ENCODE results near the gene SPEN. TPM values are rescaled to one million over a fixed set of nuclear protein-coding genes. Genes with fewer than 3 reads are reported as not detected.

Gene SPEN
- total and polyA plus RNA-seq, 10 of the 15 experiments (the other 5 are each of a cell fraction or from before 2014, with no cell fraction given), result 5.2 to 58.7 (median 20.1) TPM

- SMC1A ChIA-PET (ENCODE audit: uncharacterized antibody, unreplicated experiment), result no interaction called here
- no peaks in the 10 kb centered on the region for H3K4me1 ChIP-seq (ENCODE audit: control insufficient read depth, insufficient read depth, low read length)
- H3K27ac ChIP-seq (ENCODE audit: control insufficient read depth, insufficient read depth), result no peak overlapping the region
- no peaks in the 10 kb centered on the region for H3K36me3 ChIP-seq (ENCODE audit: control insufficient read depth in 2 of 2, insufficient read depth in 2 of 2, low read length in 1 of 2)
- CTCF ChIA-PET, result interaction anchor here (0.7 to 2.2 kb wide), 3 partner anchors 9 to 891 kb away, joined by 4 to 7 read pairs (median 5); no protein-coding TSS in a partner anchor
- H3K79me2 ChIP-seq (ENCODE audit: control insufficient read depth, insufficient read depth, low read length), result no peaks in the 10 kb centered on the region
- RAD21 ChIA-PET (ENCODE audit: unreplicated experiment), result interaction anchor here (1.8 kb wide), 1 partner anchor 17 kb away, joined by 7 read pairs; no protein-coding TSS in a partner anchor
- H3K9ac ChIP-seq (ENCODE audit: control insufficient read depth, insufficient read depth, low read length), result no peak overlapping the region
- no peaks in the 10 kb centered on the region for H3K27me3 ChIP-seq (replicated peaks in 1 of 2; ENCODE audit: control insufficient read depth in 2 of 2, insufficient read depth in 2 of 2, low read length in 1 of 2)
- no TSS peak for BruUV-seq (replicated peaks)
- no peak overlapping the region for H2AFZ ChIP-seq (ENCODE audit: control insufficient read depth, low read depth, low read length)
- in situ Hi-C loops (cut with MboI) (no loop called here), intact Hi-C loops (cut with micrococcal nuclease; ENCODE audit: unreplicated experiment) (no loop called here)
- no peaks in the 10 kb centered on the region for H3K9me3 ChIP-seq (replicated peaks; ENCODE audit: control insufficient read depth, insufficient read depth, low read length)
- DNase-seq (ENCODE audit: low read depth, low spot score) (no peak), FAIRE-seq (no peak), ATAC-seq (no peak)
- POLR2A ChIA-PET, result no interaction called here
- H4K20me1 ChIP-seq (ENCODE audit: control insufficient read depth, insufficient read depth), result no peaks in the 10 kb centered on the region
- no peak for TF ChIP-seq ATF7 (IDR thresholded peaks at IDR 0.05; ENCODE audit: low read depth)
- no peak for TF ChIP-seq LARP7 (IDR thresholded peaks at IDR 0.05)
- TF ChIP-seq JUNB (IDR thresholded peaks at IDR 0.05), result no peak
- no peak for TF ChIP-seq YY1 (IDR thresholded peaks at IDR 0.05; ENCODE audit: low read depth, low read length)
- no peak for TF ChIP-seq CREB1 (IDR thresholded peaks at IDR 0.05; ENCODE audit: low read depth)
- TF ChIP-seq SUZ12 (IDR thresholded peaks at IDR 0.05; ENCODE audit: unreplicated experiment), result no peak
- TF ChIP-seq SIX5 (IDR thresholded peaks at IDR 0.05; ENCODE audit: low read depth, low read length, severe bottlenecking), result no peak
- TF ChIP-seq ZNF592 (IDR thresholded peaks at IDR 0.05), result no peak
- TF ChIP-seq BMI1 (IDR thresholded peaks at IDR 0.05; ENCODE audit: borderline replicate concordance), result no peak
- no peak for TF ChIP-seq E2F4 (IDR thresholded peaks at IDR 0.05; ENCODE audit: low read depth, low read length)
- TF ChIP-seq ZNF622 (IDR thresholded peaks at IDR 0.05), result no peak
- no peak for TF ChIP-seq USF2 (IDR thresholded peaks at IDR 0.05; ENCODE audit: borderline replicate concordance, low read depth, low read length)
- no peak for TF ChIP-seq ZNF217 (IDR thresholded peaks at IDR 0.05)
- TF ChIP-seq RCOR1 (conservative IDR thresholded peaks at IDR 0.05; ENCODE audit: low read depth, low read length), result no peak
- no peak for TF ChIP-seq POLR2AphosphoS5 (IDR thresholded peaks at IDR 0.05; ENCODE audit: low read length)
- TF ChIP-seq BCLAF1 (IDR thresholded peaks at IDR 0.05), result no peak
- H3K4me3 ChIP-seq, result no peak overlapping the region
- WGBS (ENCODE audit: insufficient coverage, insufficient replicate concordance, low lambda C conversion rate, missing lambda C conversion rate), result 92% methylated on average over 1 of the region's 1 CpG
- no peak overlapping the region for H3K4me2 ChIP-seq (ENCODE audit: control insufficient read depth, insufficient read depth)
Observed at GRCh38 chr1:15808955-15809354, 38.6 kb upstream of the SPEN start.
